ENCODE measurements around the gene GPR158.

DNA sequence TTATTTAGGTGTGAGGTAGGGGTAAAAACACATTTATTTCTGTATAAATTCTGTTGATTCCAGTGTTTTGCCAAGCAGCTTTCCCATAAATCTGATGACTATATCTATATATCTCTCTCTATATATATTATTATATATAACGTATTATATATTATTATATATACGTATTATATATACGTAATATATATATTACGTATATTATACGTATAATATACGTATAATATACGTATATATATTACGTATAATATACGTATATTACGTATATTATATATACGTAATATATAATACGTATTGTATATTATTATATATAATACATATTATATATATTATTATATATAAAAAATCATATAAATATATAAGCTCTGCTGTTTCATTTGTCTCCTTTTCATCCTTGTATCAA lies 163.5 kb downstream of the GPR158 start:
- TF ChIP-seq, protein P1, sequence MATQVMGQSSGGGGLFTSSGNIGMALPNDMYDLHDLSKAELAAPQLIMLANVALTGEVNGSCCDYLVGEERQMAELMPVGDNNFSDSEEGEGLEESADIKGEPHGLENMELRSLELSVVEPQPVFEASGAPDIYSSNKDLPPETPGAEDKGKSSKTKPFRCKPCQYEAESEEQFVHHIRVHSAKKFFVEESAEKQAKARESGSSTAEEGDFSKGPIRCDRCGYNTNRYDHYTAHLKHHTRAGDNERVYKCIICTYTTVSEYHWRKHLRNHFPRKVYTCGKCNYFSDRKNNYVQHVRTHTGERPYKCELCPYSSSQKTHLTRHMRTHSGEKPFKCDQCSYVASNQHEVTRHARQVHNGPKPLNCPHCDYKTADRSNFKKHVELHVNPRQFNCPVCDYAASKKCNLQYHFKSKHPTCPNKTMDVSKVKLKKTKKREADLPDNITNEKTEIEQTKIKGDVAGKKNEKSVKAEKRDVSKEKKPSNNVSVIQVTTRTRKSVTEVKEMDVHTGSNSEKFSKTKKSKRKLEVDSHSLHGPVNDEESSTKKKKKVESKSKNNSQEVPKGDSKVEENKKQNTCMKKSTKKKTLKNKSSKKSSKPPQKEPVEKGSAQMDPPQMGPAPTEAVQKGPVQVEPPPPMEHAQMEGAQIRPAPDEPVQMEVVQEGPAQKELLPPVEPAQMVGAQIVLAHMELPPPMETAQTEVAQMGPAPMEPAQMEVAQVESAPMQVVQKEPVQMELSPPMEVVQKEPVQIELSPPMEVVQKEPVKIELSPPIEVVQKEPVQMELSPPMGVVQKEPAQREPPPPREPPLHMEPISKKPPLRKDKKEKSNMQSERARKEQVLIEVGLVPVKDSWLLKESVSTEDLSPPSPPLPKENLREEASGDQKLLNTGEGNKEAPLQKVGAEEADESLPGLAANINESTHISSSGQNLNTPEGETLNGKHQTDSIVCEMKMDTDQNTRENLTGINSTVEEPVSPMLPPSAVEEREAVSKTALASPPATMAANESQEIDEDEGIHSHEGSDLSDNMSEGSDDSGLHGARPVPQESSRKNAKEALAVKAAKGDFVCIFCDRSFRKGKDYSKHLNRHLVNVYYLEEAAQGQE (IDR thresholded peaks at IDR 0.05; ENCODE audit: insufficient replicate concordance, low read depth) = no peak
- TF ChIP-seq, protein P2, sequence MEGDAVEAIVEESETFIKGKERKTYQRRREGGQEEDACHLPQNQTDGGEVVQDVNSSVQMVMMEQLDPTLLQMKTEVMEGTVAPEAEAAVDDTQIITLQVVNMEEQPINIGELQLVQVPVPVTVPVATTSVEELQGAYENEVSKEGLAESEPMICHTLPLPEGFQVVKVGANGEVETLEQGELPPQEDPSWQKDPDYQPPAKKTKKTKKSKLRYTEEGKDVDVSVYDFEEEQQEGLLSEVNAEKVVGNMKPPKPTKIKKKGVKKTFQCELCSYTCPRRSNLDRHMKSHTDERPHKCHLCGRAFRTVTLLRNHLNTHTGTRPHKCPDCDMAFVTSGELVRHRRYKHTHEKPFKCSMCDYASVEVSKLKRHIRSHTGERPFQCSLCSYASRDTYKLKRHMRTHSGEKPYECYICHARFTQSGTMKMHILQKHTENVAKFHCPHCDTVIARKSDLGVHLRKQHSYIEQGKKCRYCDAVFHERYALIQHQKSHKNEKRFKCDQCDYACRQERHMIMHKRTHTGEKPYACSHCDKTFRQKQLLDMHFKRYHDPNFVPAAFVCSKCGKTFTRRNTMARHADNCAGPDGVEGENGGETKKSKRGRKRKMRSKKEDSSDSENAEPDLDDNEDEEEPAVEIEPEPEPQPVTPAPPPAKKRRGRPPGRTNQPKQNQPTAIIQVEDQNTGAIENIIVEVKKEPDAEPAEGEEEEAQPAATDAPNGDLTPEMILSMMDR (IDR thresholded peaks at IDR 0.05; ENCODE audit: insufficient read depth, low read length) = no peak
- TF ChIP-seq POLR2AphosphoS5 (IDR thresholded peaks at IDR 0.05; ENCODE audit: low read depth) = no peak
- no peak for TF ChIP-seq GABPA (IDR thresholded peaks at IDR 0.05; ENCODE audit: low read depth)
- no peak for TF ChIP-seq SPI1 (IDR thresholded peaks at IDR 0.05; ENCODE audit: borderline replicate concordance, low read depth)

Measured in HL-60 (cell line).